C4-2B (cell line): Measurements from ENCODE around the gene LYZL6.

Source experiments
- CTCF ChIP-seq: fragments of 450-650 bp; conservative IDR thresholded peaks from 2 replicates; pipeline ENCODE4 v1.5.1; 2017; ENCODE audit warnings: mild to moderate bottlenecking
- ZFX ChIP-seq: fragments of 450-650 bp; IDR thresholded peaks from 2 replicates; pipeline ENCODE4 v1.6.1; 2017

- TF ChIP-seq CTCF (no peak), ZFX (no peak)
These were observed 37.7 kb upstream of the LYZL6 start, which contains the start of gene CCL16 for GRCh38 chr17:35981246-35981645.
